SK-N-SH treated with all-trans-retinoic acid at 6 μM for 48 hours (cell line): Measurements from ENCODE around the gene HNF4A.

ENCODE experiments used
- ARNTL ChIP-seq: fragments of 450-650 bp; formaldehyde crosslinking; IDR thresholded peaks from 2 replicates; pipeline ENCODE4 v1.5.0; 2020; ENCODE audit warnings: low read depth, mild to moderate bottlenecking, moderate library complexity, borderline replicate concordance
- CREB5 ChIP-seq: fragments of 250-450 bp; sonication (Bioruptor Pico); IDR thresholded peaks from 2 replicates; pipeline ENCODE4 v1.5.1; 2020; ENCODE audit warnings: low read depth, mild to moderate bottlenecking, moderate library complexity
- CSDC2 ChIP-seq: fragments of 250-450 bp; sonication (Bioruptor Pico); IDR thresholded peaks from 2 replicates; pipeline ENCODE4 v1.5.0; 2020; ENCODE audit warnings: mild to moderate bottlenecking, moderate library complexity
- ESRRG ChIP-seq: fragments of 250-450 bp; sonication (Bioruptor Pico); IDR thresholded peaks from 2 replicates; pipeline ENCODE4 v1.6.1; 2021; ENCODE audit warnings: mild to moderate bottlenecking
- GLIS3 ChIP-seq: fragments of 250-450 bp; sonication (Bioruptor Pico); IDR thresholded peaks from 2 replicates; pipeline ENCODE4 v1.5.0; 2020; ENCODE audit warnings: mild to moderate bottlenecking, moderate library complexity
- ISL1 ChIP-seq: fragments of 250-450 bp; sonication (Bioruptor Pico); IDR thresholded peaks from 2 replicates; pipeline ENCODE4 v2.1.2; 2022; ENCODE audit warnings: mild to moderate bottlenecking, moderate library complexity
- OSR1 ChIP-seq: fragments of 250-450 bp; sonication (Bioruptor Pico); IDR thresholded peaks from 2 replicates; pipeline ENCODE4 v1.8.0; 2022; ENCODE audit warnings: moderate library complexity, mild to moderate bottlenecking, inconsistent platforms
- RARB ChIP-seq: fragments of 250-450 bp; sonication (Bioruptor Pico); IDR thresholded peaks from 2 replicates; pipeline ENCODE4 v1.8.0; 2021; ENCODE audit warnings: mild to moderate bottlenecking, moderate library complexity
- TCF4 ChIP-seq: fragments of 250-450 bp; sonication (Bioruptor Pico); IDR thresholded peaks from 2 replicates; pipeline ENCODE4 v1.8.0; 2021; ENCODE audit warnings: mild to moderate bottlenecking, moderate library complexity, borderline replicate concordance
- TOX ChIP-seq: fragments of 250-450 bp; sonication (Bioruptor Pico); IDR thresholded peaks from 2 replicates; pipeline ENCODE4 v1.8.0; 2021; ENCODE audit warnings: mild to moderate bottlenecking, moderate library complexity, borderline replicate concordance
- ZC3H10 ChIP-seq: fragments of 250-450 bp; sonication (Bioruptor Pico); IDR thresholded peaks from 2 replicates; pipeline ENCODE4 v1.5.1; 2021; ENCODE audit warnings: mild to moderate bottlenecking, moderate library complexity
- ZFP30 ChIP-seq: fragments of 450-650 bp; formaldehyde crosslinking; IDR thresholded peaks from 2 replicates; pipeline ENCODE4 v1.5.0; 2022; ENCODE audit warnings: mild to moderate bottlenecking, moderate library complexity
- ZNF70 ChIP-seq: fragments of 450-650 bp; formaldehyde crosslinking; IDR thresholded peaks from 2 replicates; pipeline ENCODE4 v1.5.0; 2020; ENCODE audit warnings: mild to moderate bottlenecking, moderate library complexity
- TF ChIP-seq, protein P1 (sequence below): fragments of 250-450 bp; sonication (Bioruptor Pico); IDR thresholded peaks from 2 replicates; pipeline ENCODE4 v1.8.0; 2020; ENCODE audit warnings: mild to moderate bottlenecking, moderate library complexity, borderline replicate concordance

GRCh38 chr20:44314870-44315269, 40.6 kb upstream of the HNF4A start:
- TF ChIP-seq CSDC2 (CRISPR knock-in tag) (no peak), OSR1 (CRISPR knock-in tag) (no peak), ISL1 (CRISPR knock-in tag) (no peak), TOX (CRISPR knock-in tag) (no peak), RARB (CRISPR knock-in tag) (no peak), ESRRG (CRISPR knock-in tag) (no peak), ARNTL (CRISPR knock-in tag) (no peak), ZFP30 (no peak), ZNF70 (CRISPR knock-in tag) (no peak), GLIS3 (CRISPR knock-in tag) (no peak), ZC3H10 (CRISPR knock-in tag) (no peak), TCF4 (CRISPR knock-in tag) (no peak), CREB5 (CRISPR knock-in tag) (no peak)
- TF ChIP-seq, protein P1, sequence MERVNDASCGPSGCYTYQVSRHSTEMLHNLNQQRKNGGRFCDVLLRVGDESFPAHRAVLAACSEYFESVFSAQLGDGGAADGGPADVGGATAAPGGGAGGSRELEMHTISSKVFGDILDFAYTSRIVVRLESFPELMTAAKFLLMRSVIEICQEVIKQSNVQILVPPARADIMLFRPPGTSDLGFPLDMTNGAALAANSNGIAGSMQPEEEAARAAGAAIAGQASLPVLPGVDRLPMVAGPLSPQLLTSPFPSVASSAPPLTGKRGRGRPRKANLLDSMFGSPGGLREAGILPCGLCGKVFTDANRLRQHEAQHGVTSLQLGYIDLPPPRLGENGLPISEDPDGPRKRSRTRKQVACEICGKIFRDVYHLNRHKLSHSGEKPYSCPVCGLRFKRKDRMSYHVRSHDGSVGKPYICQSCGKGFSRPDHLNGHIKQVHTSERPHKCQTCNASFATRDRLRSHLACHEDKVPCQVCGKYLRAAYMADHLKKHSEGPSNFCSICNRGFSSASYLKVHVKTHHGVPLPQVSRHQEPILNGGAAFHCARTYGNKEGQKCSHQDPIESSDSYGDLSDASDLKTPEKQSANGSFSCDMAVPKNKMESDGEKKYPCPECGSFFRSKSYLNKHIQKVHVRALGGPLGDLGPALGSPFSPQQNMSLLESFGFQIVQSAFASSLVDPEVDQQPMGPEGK, result no peak
